HEK293T (cell line): ENCODE measurements around the gene PROSER2.

Experiments
- CTCF ChIA-PET: fragments of 350-600 bp; formaldehyde crosslinking; extraction: SDS; loops from one replicate; lab custom pipeline; 2021; ENCODE audit warnings: antibody characterized with exemption, inconsistent platforms; lab: Yijun Ruan, JAX
- POLR2A ChIA-PET: fragments of 350-600 bp; formaldehyde crosslinking; extraction: SDS; loops from one replicate; lab custom pipeline; 2020; ENCODE audit warnings: antibody characterized with exemption, inconsistent platforms; lab: Yijun Ruan, JAX
- DNase-seq: peaks from one replicate; pipeline ENCODE4 v3.0.0; 2012; ENCODE audit warnings: mixed read lengths; ENCODE audit errors: extremely low spot score
- ARNT ChIP-seq: fragments of 450-650 bp; IDR thresholded peaks from 2 replicates; pipeline ENCODE4 v1.6.1; 2017; ENCODE audit warnings: mild to moderate bottlenecking
- BHLHE40 ChIP-seq: fragments of 450-650 bp; IDR thresholded peaks from 2 replicates; pipeline ENCODE4 v1.6.1; 2016; ENCODE audit warnings: mild to moderate bottlenecking, moderate library complexity, borderline replicate concordance
- CTBP1 ChIP-seq: fragments of 450-650 bp; IDR thresholded peaks from 2 replicates; pipeline ENCODE4 v1.6.1; 2016; ENCODE audit warnings: borderline replicate concordance
- ELF4 ChIP-seq: fragments of 450-650 bp; IDR thresholded peaks from 2 replicates; pipeline ENCODE4 v1.6.1; 2017; ENCODE audit warnings: antibody characterized with exemption
- FOXA1 ChIP-seq: fragments of 450-650 bp; IDR thresholded peaks from 2 replicates; pipeline ENCODE4 v1.6.1; 2016; ENCODE audit warnings: mild to moderate bottlenecking
- FOXK2 ChIP-seq: fragments of 450-650 bp; IDR thresholded peaks from 2 replicates; pipeline ENCODE4 v1.6.1; 2016; ENCODE audit warnings: mild to moderate bottlenecking
- FOXM1 ChIP-seq: fragments of 450-650 bp; IDR thresholded peaks from 2 replicates; pipeline ENCODE4 v1.6.1; 2017; ENCODE audit warnings: mild to moderate bottlenecking, borderline replicate concordance
- HDGF ChIP-seq: fragments of 450-650 bp; IDR thresholded peaks from 2 replicates; pipeline ENCODE4 v1.6.1; 2017; ENCODE audit warnings: antibody characterized with exemption, borderline replicate concordance
- L3MBTL2 ChIP-seq: fragments of 450-650 bp; conservative IDR thresholded peaks from 2 replicates; pipeline ENCODE4 v1.6.1; 2016; ENCODE audit warnings: mild to moderate bottlenecking
- LEF1 ChIP-seq: fragments of 450-650 bp; IDR thresholded peaks from 2 replicates; pipeline ENCODE4 v1.6.1; 2017; ENCODE audit warnings: mild to moderate bottlenecking, borderline replicate concordance
- NFRKB ChIP-seq: fragments of 450-650 bp; IDR thresholded peaks from 2 replicates; pipeline ENCODE4 v1.6.1; 2016; ENCODE audit warnings: mild to moderate bottlenecking, moderate library complexity
- PKNOX1 ChIP-seq: fragments of 450-650 bp; IDR thresholded peaks from 2 replicates; pipeline ENCODE4 v1.6.1; 2016
- SP1 ChIP-seq: fragments of 450-650 bp; IDR thresholded peaks from 2 replicates; pipeline ENCODE4 v1.6.1; 2017
- SUZ12 ChIP-seq: fragments of 450-650 bp; IDR thresholded peaks from 2 replicates; pipeline ENCODE4 v1.6.1; 2016; ENCODE audit warnings: mild to moderate bottlenecking
- TARDBP ChIP-seq: fragments of 450-650 bp; IDR thresholded peaks from 2 replicates; pipeline ENCODE4 v1.6.1; 2016
- ZNF384 ChIP-seq: fragments of 450-650 bp; IDR thresholded peaks from 2 replicates; pipeline ENCODE4 v1.6.1; 2016

The PROSER2 gene

GRCh38 chr10:11874568-11875493, 51.7 kb downstream of the PROSER2 start:
- 0 out of 2 replicates have a peak, but pooled peaks have one; percentile 29 for TF ChIP-seq L3MBTL2
- no peak for TF ChIP-seq SP1
- TF ChIP-seq FOXK2 = no peak
- ChIA-PET CTCF (no interaction called here), POLR2A (no interaction called here)
- DNase-seq = peak; percentile 40

- ChIA-PET POLR2A (no interaction called here), CTCF (no interaction called here)
- no peak for TF ChIP-seq PKNOX1
- no peak for TF ChIP-seq L3MBTL2
- no peak for TF ChIP-seq CTBP1
- no peak for TF ChIP-seq FOXA1
- no peak for TF ChIP-seq ARNT
- no peak for TF ChIP-seq FOXM1
- no peak for TF ChIP-seq TARDBP
- no peak for TF ChIP-seq HDGF
- TF ChIP-seq SP1 = no peak
- DNase-seq = no peak
Observed at GRCh38 chr10:11875494-11876281, 52.5 kb downstream of the PROSER2 start.

- ChIA-PET CTCF (no interaction called here), POLR2A (no interaction called here)
- no peak for TF ChIP-seq SP1
- no peak for TF ChIP-seq ARNT
- no peak for TF ChIP-seq ZNF384
- no peak for DNase-seq
Observed at GRCh38 chr10:11876324-11876723, 53.2 kb downstream of the PROSER2 start.

- ChIA-PET POLR2A (no interaction called here), CTCF (interaction anchor here (0.6 kb wide), 1 partner anchor 30 kb away, joined by 3 read pairs; no protein-coding TSS in a partner anchor)
- TF ChIP-seq CTBP1 = no peak
- no peak for TF ChIP-seq FOXK2
- TF ChIP-seq FOXA1 = no peak
- TF ChIP-seq L3MBTL2 = no peak
- TF ChIP-seq TARDBP = no peak
- no peak for TF ChIP-seq ELF4
- TF ChIP-seq BHLHE40 = no peak
- no peak for TF ChIP-seq SUZ12
- TF ChIP-seq ZNF384 = no peak
- no peak for TF ChIP-seq FOXM1
- TF ChIP-seq HDGF = no peak
- no peak for TF ChIP-seq ARNT
- no peak for TF ChIP-seq LEF1
- DNase-seq = no peak
Observed at GRCh38 chr10:11876805-11877590, 53.8 kb downstream of the PROSER2 start.

- ChIA-PET POLR2A (no interaction called here), CTCF (interaction anchor here (0.6 kb wide), 1 partner anchor 29 kb away, joined by 3 read pairs; no protein-coding TSS in a partner anchor)
- TF ChIP-seq TARDBP (no peak), ZNF384 (no peak), BHLHE40 (no peak), SUZ12 (no peak), ELF4 (no peak)
- DNase-seq = no peak
Observed at GRCh38 chr10:11877591-11877905, 54.4 kb downstream of the PROSER2 start.

- ChIA-PET CTCF (no interaction called here), POLR2A (no interaction called here)
- DNase-seq = no peak
- TF ChIP-seq ARNT (no peak), FOXA1 (no peak), ELF4 (no peak), FOXM1 (no peak), CTBP1 (no peak), LEF1 (no peak), L3MBTL2 (no peak), NFRKB (no peak), FOXK2 (no peak), ZNF384 (no peak)
Observed at GRCh38 chr10:11878776-11879175, 55.6 kb downstream of the PROSER2 start.

GRCh38 chr10:11879387-11880094, 56.4 kb downstream of the PROSER2 start:
- TF ChIP-seq ZNF384 = no peak
- TF ChIP-seq L3MBTL2 = no peak
- no peak for TF ChIP-seq BHLHE40
- TF ChIP-seq LEF1 = no peak
- no peak for TF ChIP-seq TARDBP
- no peak for TF ChIP-seq SUZ12
- TF ChIP-seq HDGF = no peak
- TF ChIP-seq CTBP1 = no peak
- TF ChIP-seq FOXK2 = no peak
- TF ChIP-seq ELF4 = no peak
- no peak for TF ChIP-seq ARNT
- no peak for TF ChIP-seq NFRKB
- no peak for TF ChIP-seq FOXA1
- TF ChIP-seq PKNOX1 = no peak
- no peak for TF ChIP-seq FOXM1
- no peak for TF ChIP-seq SP1
- DNase-seq = no peak
- ChIA-PET POLR2A (interaction anchor here (1.1 kb wide), 1 partner anchor 164 kb away, joined by 3 read pairs; no protein-coding TSS in a partner anchor), CTCF (no interaction called here)
